Measurements from ENCODE around the gene ERAS. TPM values are rescaled to one million over a fixed set of nuclear protein-coding genes. Genes with fewer than 3 reads are reported as not detected.

ERAS gene
- total and polyA plus RNA-seq, 2 experiments from 2014 or later, result 1.3 to 2.4 TPM

DNA sequence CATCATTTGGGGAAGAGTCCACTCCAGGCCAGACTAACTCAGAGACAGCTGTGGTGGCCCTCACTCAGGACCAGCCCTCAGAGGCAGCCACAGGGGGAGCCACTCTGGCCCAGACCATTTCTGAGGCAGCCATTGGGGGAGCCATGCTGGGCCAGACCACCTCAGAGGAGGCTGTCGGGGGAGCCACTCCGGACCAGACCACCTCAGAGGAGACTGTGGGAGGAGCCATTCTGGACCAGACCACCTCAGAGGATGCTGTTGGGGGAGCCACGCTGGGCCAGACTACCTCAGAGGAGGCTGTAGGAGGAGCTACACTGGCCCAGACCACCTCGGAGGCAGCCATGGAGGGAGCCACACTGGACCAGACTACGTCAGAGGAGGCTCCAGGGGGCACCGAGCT lies 3.3 kb upstream of the ERAS start:
- Histone ChIP-seq H3K27ac (ENCODE audit: low read depth) (no peak overlapping the region), H2AFZ (no peak overlapping the region), H3K79me2 (replicated peaks; ENCODE audit: insufficient read depth) (no peaks in the 10 kb centered on the region), H3K27me3 (ENCODE audit: insufficient read depth) (peaks cover 15% of the 10 kb centered on the region; the same call in 1 of the 2 replicates), H3K4me2 (no peak overlapping the region), H4K20me1 (replicated peaks; ENCODE audit: insufficient read depth) (no peaks in the 10 kb centered on the region), H3K4me3 (no peak overlapping the region), H3K9me2 (ENCODE audit: insufficient read depth) (no peaks in the 10 kb centered on the region), H3K36me3 (ENCODE audit: insufficient read depth) (no peaks in the 10 kb centered on the region), H3F3A (replicated peaks; ENCODE audit: low read depth) (no peaks in the 10 kb centered on the region), H3K4me1 (ENCODE audit: insufficient read depth) (no peaks in the 10 kb centered on the region)
- Mint-ChIP-seq H3K4me3 (no peak overlapping the region), H3K4me1 (peaks cover 6% of the 10 kb centered on the region), H3K9me3 (peaks cover 3% of the 10 kb centered on the region; the same call in 1 of the 3 replicates), H3K27ac (no peak overlapping the region), H3K27me3 (ENCODE audit: insufficient read depth, low read depth, poor library complexity) (peaks cover 12% of the 10 kb centered on the region), H3K36me3 (ENCODE audit: low read depth) (peaks cover 29% of the 10 kb centered on the region; the same call in 2 of the 3 replicates)
- peak; percentile 18 for ATAC-seq
- DNase-seq (ENCODE audit: low spot score), result no peak
- TF ChIP-seq JUNB (IDR thresholded peaks at IDR 0.05; ENCODE audit: unreplicated experiment) (no peak), ETS1 (IDR thresholded peaks at IDR 0.05) (no peak), CTCF (conservative IDR thresholded peaks at IDR 0.05; ENCODE audit: low read depth in 2 of 2) (0 out of 4 replicates have a peak, but pooled peaks of 1 of the 2 experiments have one; percentile 6)

DNA sequence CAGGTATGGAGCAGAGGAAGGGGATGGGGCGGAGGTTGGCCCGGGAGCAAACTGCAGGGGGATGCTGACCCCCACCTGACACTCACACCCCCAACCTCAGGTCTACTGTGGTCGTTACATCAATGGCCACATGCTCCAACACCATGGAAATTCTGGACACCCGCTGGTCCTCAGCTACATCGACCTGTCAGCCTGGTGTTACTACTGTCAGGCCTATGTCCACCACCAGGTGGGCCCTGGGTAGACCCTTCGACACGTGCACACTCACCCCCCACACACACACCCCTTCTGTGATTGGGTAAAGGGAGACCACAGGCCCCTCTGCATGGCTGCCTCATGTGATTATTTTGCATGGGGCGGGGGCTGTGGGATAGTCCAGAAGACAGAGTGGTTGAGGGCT lies 2.2 kb upstream of the ERAS start:
- no peaks in the 10 kb centered on the region for H3K36me3 ChIP-seq (ENCODE audit: insufficient read depth)
- no peak overlapping the region for H3K4me3 ChIP-seq
- H3K4me3 Mint-ChIP-seq, result no peak overlapping the region
- DNase-seq (ENCODE audit: low spot score) (no peak), ATAC-seq (no peak)
- H3K36me3 Mint-ChIP-seq (ENCODE audit: low read depth), result peaks cover 27% of the 10 kb centered on the region; the same call in 2 of the 3 replicates
- H3K27ac ChIP-seq (ENCODE audit: low read depth), result no peak overlapping the region
- H3K4me1 ChIP-seq (ENCODE audit: insufficient read depth), result no peaks in the 10 kb centered on the region
- peaks cover 22% of the 10 kb centered on the region for H3K27me3 ChIP-seq (ENCODE audit: insufficient read depth)
- H3K9me3 Mint-ChIP-seq, result peaks cover 3% of the 10 kb centered on the region; the same call in 1 of the 3 replicates
- H4K20me1 ChIP-seq (replicated peaks; ENCODE audit: insufficient read depth), result no peaks in the 10 kb centered on the region
- peaks cover 6% of the 10 kb centered on the region for H3K4me1 Mint-ChIP-seq
- no peaks in the 10 kb centered on the region for H3F3A ChIP-seq (replicated peaks; ENCODE audit: low read depth)
- no peaks in the 10 kb centered on the region for H3K79me2 ChIP-seq (replicated peaks; ENCODE audit: insufficient read depth)
- H2AFZ ChIP-seq, result no peak overlapping the region
- H3K4me2 ChIP-seq, result no peak overlapping the region
- peaks cover 14% of the 10 kb centered on the region for H3K27me3 Mint-ChIP-seq (ENCODE audit: insufficient read depth, low read depth, poor library complexity)
- H3K27ac Mint-ChIP-seq, result no peak overlapping the region
- H3K9me2 ChIP-seq (ENCODE audit: insufficient read depth), result no peaks in the 10 kb centered on the region
- no peak for TF ChIP-seq CREB1 (CRISPR knock-in tag; IDR thresholded peaks at IDR 0.05; ENCODE audit: low read depth)
- TF ChIP-seq EZH2phosphoT487 (IDR thresholded peaks at IDR 0.05; ENCODE audit: unreplicated experiment), result no peak
- no peak for TF ChIP-seq EZH2 (IDR thresholded peaks at IDR 0.05; ENCODE audit: low read depth, unreplicated experiment)
- no peak for TF ChIP-seq ZNF331 (CRISPR knock-in tag; IDR thresholded peaks at IDR 0.05; ENCODE audit: low read depth)
- no peak for TF ChIP-seq POLR2AphosphoS5 (IDR thresholded peaks at IDR 0.05; ENCODE audit: low read depth)
- TF ChIP-seq, protein P1, sequence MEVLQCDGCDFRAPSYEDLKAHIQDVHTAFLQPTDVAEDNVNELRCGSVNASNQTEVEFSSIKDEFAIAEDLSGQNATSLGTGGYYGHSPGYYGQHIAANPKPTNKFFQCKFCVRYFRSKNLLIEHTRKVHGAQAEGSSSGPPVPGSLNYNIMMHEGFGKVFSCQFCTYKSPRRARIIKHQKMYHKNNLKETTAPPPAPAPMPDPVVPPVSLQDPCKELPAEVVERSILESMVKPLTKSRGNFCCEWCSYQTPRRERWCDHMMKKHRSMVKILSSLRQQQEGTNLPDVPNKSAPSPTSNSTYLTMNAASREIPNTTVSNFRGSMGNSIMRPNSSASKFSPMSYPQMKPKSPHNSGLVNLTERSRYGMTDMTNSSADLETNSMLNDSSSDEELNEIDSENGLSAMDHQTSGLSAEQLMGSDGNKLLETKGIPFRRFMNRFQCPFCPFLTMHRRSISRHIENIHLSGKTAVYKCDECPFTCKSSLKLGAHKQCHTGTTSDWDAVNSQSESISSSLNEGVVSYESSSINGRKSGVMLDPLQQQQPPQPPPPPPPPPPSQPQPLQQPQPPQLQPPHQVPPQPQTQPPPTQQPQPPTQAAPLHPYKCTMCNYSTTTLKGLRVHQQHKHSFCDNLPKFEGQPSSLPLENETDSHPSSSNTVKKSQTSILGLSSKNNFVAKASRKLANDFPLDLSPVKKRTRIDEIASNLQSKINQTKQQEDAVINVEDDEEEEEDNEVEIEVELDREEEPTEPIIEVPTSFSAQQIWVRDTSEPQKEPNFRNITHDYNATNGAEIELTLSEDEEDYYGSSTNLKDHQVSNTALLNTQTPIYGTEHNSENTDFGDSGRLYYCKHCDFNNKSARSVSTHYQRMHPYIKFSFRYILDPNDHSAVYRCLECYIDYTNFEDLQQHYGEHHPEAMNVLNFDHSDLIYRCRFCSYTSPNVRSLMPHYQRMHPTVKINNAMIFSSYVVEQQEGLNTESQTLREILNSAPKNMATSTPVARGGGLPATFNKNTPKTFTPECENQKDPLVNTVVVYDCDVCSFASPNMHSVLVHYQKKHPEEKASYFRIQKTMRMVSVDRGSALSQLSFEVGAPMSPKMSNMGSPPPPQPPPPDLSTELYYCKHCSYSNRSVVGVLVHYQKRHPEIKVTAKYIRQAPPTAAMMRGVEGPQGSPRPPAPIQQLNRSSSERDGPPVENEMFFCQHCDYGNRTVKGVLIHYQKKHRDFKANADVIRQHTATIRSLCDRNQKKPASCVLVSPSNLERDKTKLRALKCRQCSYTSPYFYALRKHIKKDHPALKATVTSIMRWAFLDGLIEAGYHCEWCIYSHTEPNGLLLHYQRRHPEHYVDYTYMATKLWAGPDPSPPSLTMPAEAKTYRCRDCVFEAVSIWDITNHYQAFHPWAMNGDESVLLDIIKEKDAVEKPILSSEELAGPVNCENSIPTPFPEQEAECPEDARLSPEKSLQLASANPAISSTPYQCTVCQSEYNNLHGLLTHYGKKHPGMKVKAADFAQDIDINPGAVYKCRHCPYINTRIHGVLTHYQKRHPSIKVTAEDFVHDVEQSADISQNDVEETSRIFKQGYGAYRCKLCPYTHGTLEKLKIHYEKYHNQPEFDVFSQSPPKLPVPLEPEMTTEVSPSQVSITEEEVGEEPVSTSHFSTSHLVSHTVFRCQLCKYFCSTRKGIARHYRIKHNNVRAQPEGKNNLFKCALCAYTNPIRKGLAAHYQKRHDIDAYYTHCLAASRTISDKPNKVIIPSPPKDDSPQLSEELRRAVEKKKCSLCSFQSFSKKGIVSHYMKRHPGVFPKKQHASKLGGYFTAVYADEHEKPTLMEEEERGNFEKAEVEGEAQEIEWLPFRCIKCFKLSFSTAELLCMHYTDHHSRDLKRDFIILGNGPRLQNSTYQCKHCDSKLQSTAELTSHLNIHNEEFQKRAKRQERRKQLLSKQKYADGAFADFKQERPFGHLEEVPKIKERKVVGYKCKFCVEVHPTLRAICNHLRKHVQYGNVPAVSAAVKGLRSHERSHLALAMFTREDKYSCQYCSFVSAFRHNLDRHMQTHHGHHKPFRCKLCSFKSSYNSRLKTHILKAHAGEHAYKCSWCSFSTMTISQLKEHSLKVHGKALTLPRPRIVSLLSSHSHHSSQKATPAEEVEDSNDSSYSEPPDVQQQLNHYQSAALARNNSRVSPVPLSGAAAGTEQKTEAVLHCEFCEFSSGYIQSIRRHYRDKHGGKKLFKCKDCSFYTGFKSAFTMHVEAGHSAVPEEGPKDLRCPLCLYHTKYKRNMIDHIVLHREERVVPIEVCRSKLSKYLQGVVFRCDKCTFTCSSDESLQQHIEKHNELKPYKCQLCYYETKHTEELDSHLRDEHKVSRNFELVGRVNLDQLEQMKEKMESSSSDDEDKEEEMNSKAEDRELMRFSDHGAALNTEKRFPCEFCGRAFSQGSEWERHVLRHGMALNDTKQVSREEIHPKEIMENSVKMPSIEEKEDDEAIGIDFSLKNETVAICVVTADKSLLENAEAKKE (CRISPR knock-in tag; IDR thresholded peaks at IDR 0.05), result no peak
